ENCODE data around the gene SPACDR.
"Not testable (repeated sequence)": the region's sequence is repeated elsewhere in the genome, so short reads cannot be mapped to it uniquely, and the experiment has no call there.

SPACDR gene

GRCh38 chr7:100464210-100464660, at the start of gene SPACDR:
TSS of gene SPACDR (minus strand) at chr7:100464260. CDS start at chr7:100464025, 235 bp downstream.
- DNase-seq (ENCODE audit: low read depth) = no peak

GRCh38 chr7:100513212-100513810, 49.3 kb upstream of the SPACDR start:
- no peak for DNase-seq (ENCODE audit: low read depth)

GRCh38 chr7:100510437-100511239, 46.6 kb upstream of the SPACDR start:
- no peak for DNase-seq (ENCODE audit: low read depth)

- peak; percentile 72 for DNase-seq (ENCODE audit: low read depth)
Observed at GRCh38 chr7:100509231-100509630, 45.2 kb upstream of the SPACDR start.

GRCh38 chr7:100506356-100506923, 42.4 kb upstream of the SPACDR start:
- no peak for DNase-seq (ENCODE audit: low read depth)

- no peak for DNase-seq (ENCODE audit: low read depth)
Observed at GRCh38 chr7:100504887-100505611, 41.0 kb upstream of the SPACDR start.

GRCh38 chr7:100504031-100504430, 40.0 kb upstream of the SPACDR start:
- not testable (repeated sequence) for DNase-seq (ENCODE audit: low read depth)

- not testable (repeated sequence) for DNase-seq (ENCODE audit: low read depth)
Observed at GRCh38 chr7:100500743-100501142, 36.7 kb upstream of the SPACDR start.

- DNase-seq (ENCODE audit: low read depth) = no peak
Observed at GRCh38 chr7:100496509-100496908, 32.4 kb upstream of the SPACDR start.

- no peak for DNase-seq (ENCODE audit: low read depth)
Observed at GRCh38 chr7:100493476-100494264, 29.6 kb upstream of the SPACDR start.

- DNase-seq (ENCODE audit: low read depth) = no peak
Observed at GRCh38 chr7:100492738-100493475, 28.8 kb upstream of the SPACDR start.

GRCh38 chr7:100491192-100491578, 27.1 kb upstream of the SPACDR start:
- DNase-seq (ENCODE audit: low read depth) = no peak

- no peak for DNase-seq (ENCODE audit: low read depth)
Observed at GRCh38 chr7:100490483-100491191, 26.6 kb upstream of the SPACDR start.

GRCh38 chr7:100489824-100490223, 25.8 kb upstream of the SPACDR start:
- peak; percentile 73 for DNase-seq (ENCODE audit: low read depth)

GRCh38 chr7:100489121-100489520, 25.1 kb upstream of the SPACDR start:
- no peak for DNase-seq (ENCODE audit: low read depth)

GRCh38 chr7:100488333-100489095, 24.5 kb upstream of the SPACDR start:
- no peak for DNase-seq (ENCODE audit: low read depth)

GRCh38 chr7:100486753-100487446, 22.8 kb upstream of the SPACDR start:
- DNase-seq (ENCODE audit: low read depth) = no peak

- no peak for DNase-seq (ENCODE audit: low read depth)
Observed at GRCh38 chr7:100486111-100486636, 22.1 kb upstream of the SPACDR start.

GRCh38 chr7:100485471-100485876, 21.4 kb upstream of the SPACDR start:
- DNase-seq (ENCODE audit: low read depth) = no peak

Measured in fibroblast of gingiva (primary cell).